AG10803 (cell line): ENCODE data around the gene TSEN54.

ENCODE experiments used
- DNase-seq: peaks from one replicate; pipeline ENCODE4 v3.0.0; 2010; ENCODE audit warnings: low read depth
- H3K4me3 ChIP-seq: 2 replicates; pipeline ENCODE4 v1.5.1; 2011; ENCODE audit warnings: mild to moderate bottlenecking, low read length, control low read depth
- CTCF ChIP-seq: conservative IDR thresholded peaks from 2 replicates; pipeline ENCODE4 v1.5.1; 2011; ENCODE audit warnings: mild to moderate bottlenecking, low read length, control low read depth, inconsistent platforms

TSEN54 gene

DNA sequence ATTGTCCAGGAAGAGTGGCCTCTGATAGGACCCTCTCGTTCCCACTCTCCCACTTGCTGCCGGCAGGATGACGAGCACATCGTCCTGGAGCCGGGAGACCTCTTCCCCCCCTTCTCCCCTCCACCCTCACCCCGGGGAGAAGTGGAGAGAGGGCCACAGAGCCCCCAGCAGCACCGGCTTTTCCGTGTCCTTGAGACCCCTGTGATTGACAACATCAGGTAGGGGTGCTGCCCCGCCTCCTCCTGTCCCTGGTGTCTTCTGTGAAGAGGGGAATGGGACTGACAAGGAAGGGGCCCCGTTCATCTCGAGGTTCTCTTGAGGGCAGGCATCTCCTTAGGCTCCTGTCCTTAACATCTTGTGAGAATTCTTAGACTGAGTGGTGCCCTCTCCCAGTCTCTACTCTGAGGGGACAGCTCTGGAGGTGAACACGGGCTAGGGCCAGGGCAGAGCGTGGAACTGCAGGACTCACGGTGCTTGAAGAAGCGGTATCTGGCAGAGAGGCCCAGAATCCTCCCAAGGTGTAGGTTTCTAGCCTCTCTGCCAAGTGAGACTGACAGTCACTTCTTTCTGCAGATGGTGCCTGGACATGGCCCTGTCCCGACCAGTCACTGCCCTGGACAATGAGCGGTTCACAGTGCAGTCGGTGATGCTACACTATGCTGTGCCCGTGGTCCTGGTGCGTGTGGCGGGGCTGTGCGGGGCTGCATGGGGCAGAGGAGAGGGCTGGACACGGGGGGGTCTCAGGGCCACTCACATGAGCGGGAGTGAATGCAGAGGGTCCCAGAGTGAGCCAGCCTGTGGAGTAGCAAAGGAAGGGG is 27.4 kb upstream of the TSEN54 start:
- no peak for DNase-seq
- H3K4me3 ChIP-seq, result no peak overlapping the region
- no peak for TF ChIP-seq CTCF

- DNase-seq, result no peak
- TF ChIP-seq CTCF, result no peak
- no peak overlapping the region for H3K4me3 ChIP-seq
Measured at GRCh38 chr17:75489511-75489955, 26.8 kb upstream of the TSEN54 start.

GRCh38 chr17:75490173-75490743 is 26.1 kb upstream of the TSEN54 start:
- H3K4me3 ChIP-seq, result no peak overlapping the region

DNA sequence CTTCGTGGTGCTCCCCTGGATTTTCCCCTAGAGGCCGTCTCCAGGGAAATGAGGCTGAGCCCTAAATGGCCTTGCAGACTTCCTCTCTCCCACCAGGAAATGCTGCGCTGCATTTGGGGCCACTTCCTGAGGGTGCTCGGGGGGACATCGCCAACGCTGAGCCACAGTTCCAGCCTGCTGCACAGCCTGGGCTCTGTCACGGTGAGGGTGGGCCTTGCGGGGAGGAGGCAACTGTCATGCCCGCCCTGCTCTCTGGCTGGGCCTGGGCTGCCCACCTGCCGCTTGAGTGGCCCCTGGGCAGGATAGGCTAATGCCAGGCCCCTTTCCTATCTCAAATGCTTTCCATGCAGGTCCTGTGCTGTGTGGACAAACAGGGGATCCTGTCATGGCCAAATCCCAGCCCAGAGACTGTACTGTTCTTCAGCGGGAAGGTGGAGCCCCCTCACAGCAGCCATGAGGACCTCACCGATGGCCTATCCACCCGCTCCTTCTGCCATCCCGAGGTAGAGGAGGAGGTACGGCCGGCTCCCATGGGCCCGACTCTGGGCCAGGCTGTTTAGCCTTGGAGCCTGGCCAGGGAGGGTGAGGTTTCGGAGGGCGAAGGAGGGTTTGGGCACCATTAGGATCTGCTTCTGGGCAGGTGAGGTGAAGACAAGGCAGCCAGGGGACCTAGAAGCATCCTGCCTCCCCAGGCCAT is 25.2 kb upstream of the TSEN54 start:
- no peak for DNase-seq
- TF ChIP-seq CTCF, result no peak

More at GRCh38 chr17:75490173-75490743, 26.1 kb upstream of the TSEN54 start:
- TF ChIP-seq CTCF, result no peak
- DNase-seq, result no peak

GRCh38 chr17:75491680-75492079 is 24.6 kb upstream of the TSEN54 start:
- TF ChIP-seq CTCF, result no peak
- no peak for DNase-seq
- H3K4me3 ChIP-seq, result no peak overlapping the region

More for the DNA sequence above, 25.2 kb upstream of the TSEN54 start:
- no peak overlapping the region for H3K4me3 ChIP-seq

DNA sequence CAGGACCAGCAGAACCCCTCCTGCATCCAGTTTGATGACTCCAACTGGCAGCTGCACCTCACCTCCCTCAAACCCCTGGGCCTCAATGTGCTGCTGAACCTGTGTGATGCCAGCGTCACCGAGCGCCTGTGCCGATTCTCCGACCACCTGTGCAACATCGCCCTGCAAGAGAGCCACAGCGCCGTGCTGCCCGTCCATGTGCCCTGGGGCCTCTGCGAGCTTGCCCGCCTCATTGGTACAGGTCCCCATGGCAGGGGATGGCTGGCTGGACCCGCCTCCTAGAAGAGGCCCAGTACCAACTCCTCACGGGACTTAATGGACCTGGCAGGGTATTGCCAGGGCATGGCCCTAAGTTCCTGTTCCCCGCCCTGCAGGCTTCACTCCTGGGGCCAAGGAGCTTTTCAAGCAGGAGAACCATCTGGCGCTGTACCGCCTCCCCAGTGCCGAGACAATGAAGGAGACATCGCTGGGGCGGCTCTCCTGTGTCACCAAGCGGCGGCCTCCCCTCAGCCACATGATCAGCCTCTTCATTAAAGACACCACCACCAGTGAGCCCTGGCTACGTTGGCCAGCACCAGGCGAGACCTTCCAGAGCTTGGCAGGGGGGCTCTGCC is 23.7 kb upstream of the TSEN54 start:
- TF ChIP-seq CTCF, result no peak
- H3K4me3 ChIP-seq, result no peak overlapping the region
- no peak for DNase-seq
